ENCODE measurements around the gene TEX51. TPM values are rescaled to one million over a fixed set of nuclear protein-coding genes. Genes with fewer than 3 reads are reported as not detected.

Gene TEX51
- total RNA-seq, 1 donor from 2014 or later = not detected

GRCh38 chr2:126913329-126913728 is 14.6 kb downstream of the TEX51 start:
- DNase-seq (ENCODE audit: low read depth, low spot score) = no peak

GRCh38 chr2:126913881-126914615 is 15.4 kb downstream of the TEX51 start:
- DNase-seq (ENCODE audit: low read depth, low spot score) = no peak

- no peak for DNase-seq (ENCODE audit: low read depth, low spot score)
Observed at GRCh38 chr2:126914811-126915500, 16.3 kb downstream of the TEX51 start.

- DNase-seq (ENCODE audit: low read depth, low spot score) = no peak
Observed at GRCh38 chr2:126915903-126916302, 17.2 kb downstream of the TEX51 start.

- DNase-seq (ENCODE audit: low read depth, low spot score) = no peak
Observed at GRCh38 chr2:126916744-126917143, 18.1 kb downstream of the TEX51 start.

- no peak for DNase-seq (ENCODE audit: low read depth, low spot score)
Observed at GRCh38 chr2:126921066-126921465, 22.4 kb downstream of the TEX51 start.

GRCh38 chr2:126930970-126931590 is 32.4 kb downstream of the TEX51 start:
- no peak for DNase-seq (ENCODE audit: low read depth, low spot score)

GRCh38 chr2:126932529-126932928 is 33.8 kb downstream of the TEX51 start:
- no peak for DNase-seq (ENCODE audit: low read depth, low spot score)

GRCh38 chr2:126932966-126933710 is 34.4 kb downstream of the TEX51 start:
- DNase-seq (ENCODE audit: low read depth, low spot score) = no peak

- DNase-seq (ENCODE audit: low read depth, low spot score) = no peak
Observed at GRCh38 chr2:126933711-126934091, 35.0 kb downstream of the TEX51 start.

GRCh38 chr2:126934809-126935208 is 36.1 kb downstream of the TEX51 start:
- DNase-seq (ENCODE audit: low read depth, low spot score) = no peak

GRCh38 chr2:126935774-126936173 is 37.1 kb downstream of the TEX51 start:
- DNase-seq (ENCODE audit: low read depth, low spot score) = no peak

- no peak for DNase-seq (ENCODE audit: low read depth, low spot score)
Observed at GRCh38 chr2:126936219-126936723, 37.6 kb downstream of the TEX51 start.

- no peak for DNase-seq (ENCODE audit: low read depth, low spot score)
Observed at GRCh38 chr2:126940331-126940730, 41.6 kb downstream of the TEX51 start.

GRCh38 chr2:126942427-126943203 is 43.9 kb downstream of the TEX51 start:
- DNase-seq (ENCODE audit: low read depth, low spot score) = no peak

- no peak for DNase-seq (ENCODE audit: low read depth, low spot score)
Observed at GRCh38 chr2:126943612-126944348, 45.1 kb downstream of the TEX51 start.

- DNase-seq (ENCODE audit: low read depth, low spot score) = no peak
Observed at GRCh38 chr2:126945118-126945517, 46.4 kb downstream of the TEX51 start.

GRCh38 chr2:126946318-126947102 is 47.8 kb downstream of the TEX51 start:
- no peak for DNase-seq (ENCODE audit: low read depth, low spot score)

GRCh38 chr2:126947103-126947429 is 48.4 kb downstream of the TEX51 start:
- DNase-seq (ENCODE audit: low read depth, low spot score) = no peak

GRCh38 chr2:126949775-126950174 is 51.1 kb downstream of the TEX51 start:
- no peak for DNase-seq (ENCODE audit: low read depth, low spot score)
